GM18870 (cell line): ENCODE results near the gene MRPL38.
A peak's percentile ranks its signal among the peaks of the same experiment; 100 is the strongest.
"Not testable (repeated sequence)": the region's sequence is repeated elsewhere in the genome, so short reads cannot be mapped to it uniquely, and the experiment has no call there.

ENCODE experiments used
- ATAC-seq: cut with Tn5 transposase; IDR thresholded peaks from one replicate; pipeline ENCODE4 v1.9.1; 2021; ENCODE audit warnings: moderate library complexity; ENCODE audit not compliant: unreplicated experiment

MRPL38 gene

GRCh38 chr17:75856062-75856756, 48.5 kb downstream of the MRPL38 start:
- no peak for ATAC-seq

- peak; percentile 94 for ATAC-seq
Observed at GRCh38 chr17:75855310-75856061, 49.2 kb downstream of the MRPL38 start, which contains the start of gene WBP2. Gene WBP2, minus strand, starts transcription at chr17:75855335. Its CDS starts 38 bp downstream, at chr17:75855297.

GRCh38 chr17:75854881-75855309, 49.8 kb downstream of the MRPL38 start:
- ATAC-seq = no peak

- ATAC-seq = no peak
Observed at GRCh38 chr17:75854101-75854748, 50.5 kb downstream of the MRPL38 start.

- no peak for ATAC-seq
Observed at GRCh38 chr17:75853433-75853832, 51.3 kb downstream of the MRPL38 start.

- not testable (repeated sequence) for ATAC-seq
Observed at GRCh38 chr17:75851693-75851991, 53.0 kb downstream of the MRPL38 start.

- ATAC-seq = no peak
Observed at GRCh38 chr17:75850928-75851692, 53.6 kb downstream of the MRPL38 start.

- ATAC-seq = no peak
Observed at GRCh38 chr17:75849724-75850123, 55.0 kb downstream of the MRPL38 start.

GRCh38 chr17:75849279-75849646, 55.4 kb downstream of the MRPL38 start:
- no peak for ATAC-seq
